Fibroblast of skin of abdomen (primary cell): ENCODE data around the gene SPTBN1.
"Not testable (repeated sequence)": the region's sequence is repeated elsewhere in the genome, so short reads cannot be mapped to it uniquely, and the experiment has no call there.

Experiments
- DNase-seq: peaks from one replicate; pipeline ENCODE4 v3.0.0-alpha.2; 2013

Gene SPTBN1

GRCh38 chr2:54471221-54471711 is 15.1 kb downstream of the SPTBN1 start:
- DNase-seq, result peak; percentile 87

DNA sequence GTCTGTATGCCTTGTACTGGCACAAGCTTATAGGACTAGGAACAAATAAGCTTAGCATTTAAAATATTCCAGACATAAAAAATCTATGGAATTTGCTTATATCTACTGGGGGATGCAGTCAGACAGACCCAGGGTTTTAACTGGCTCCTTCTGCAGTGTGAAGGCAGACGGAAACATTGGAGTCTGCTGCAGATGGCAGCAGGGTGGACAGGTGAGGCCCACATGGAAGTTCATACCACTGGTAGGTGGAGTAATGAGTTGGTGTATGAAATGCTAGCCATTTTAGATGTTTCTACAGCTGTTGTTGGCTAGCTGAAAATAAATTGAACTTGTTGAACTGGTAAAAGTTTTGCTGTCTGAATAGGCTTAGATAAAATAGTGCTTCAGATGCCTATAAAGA is 17.7 kb downstream of the SPTBN1 start:
- peak; percentile 66 for DNase-seq

DNA sequence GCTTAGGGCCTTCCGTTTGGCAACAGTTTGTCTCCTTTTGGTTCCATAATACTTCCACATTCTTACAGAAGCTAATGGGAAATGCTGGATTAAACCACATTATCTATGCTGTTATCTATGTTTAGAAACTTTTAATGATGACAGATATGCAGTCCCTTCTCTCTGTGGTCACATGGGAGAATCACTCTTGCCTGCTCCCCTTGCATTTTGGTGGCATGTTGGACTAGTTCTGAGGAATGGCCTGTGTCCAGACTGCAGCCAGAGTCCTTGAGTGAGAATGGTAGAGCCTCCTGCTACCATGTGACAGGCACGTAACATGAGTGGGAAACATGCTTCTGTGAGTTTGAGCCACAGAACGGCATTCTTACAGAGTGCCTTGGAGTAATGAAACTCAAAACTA is 19.2 kb downstream of the SPTBN1 start:
- DNase-seq, result no peak

DNA sequence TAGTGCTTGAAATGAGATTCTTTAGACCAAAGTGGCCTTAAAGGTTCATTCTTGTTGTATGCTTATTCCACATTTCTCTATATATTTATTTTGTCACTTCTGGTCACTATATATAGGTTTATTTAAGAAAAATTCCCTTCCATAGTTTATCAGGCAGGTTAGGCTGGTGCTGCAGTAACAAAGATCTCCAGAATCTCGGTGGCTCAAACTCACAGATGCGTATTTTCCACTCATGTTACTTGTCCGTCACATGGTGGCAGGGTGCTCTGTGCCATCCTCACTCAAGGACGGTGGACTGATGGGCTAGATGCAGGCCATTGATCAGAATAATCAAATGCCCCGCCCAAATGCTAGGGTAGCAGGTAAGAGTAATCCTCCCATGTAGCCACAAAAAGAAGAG is 19.8 kb downstream of the SPTBN1 start:
- DNase-seq, result no peak

GRCh38 chr2:54476852-54477251 is 20.7 kb downstream of the SPTBN1 start:
- no peak for DNase-seq

GRCh38 chr2:54477896-54478295 is 21.8 kb downstream of the SPTBN1 start:
- no peak for DNase-seq

DNA sequence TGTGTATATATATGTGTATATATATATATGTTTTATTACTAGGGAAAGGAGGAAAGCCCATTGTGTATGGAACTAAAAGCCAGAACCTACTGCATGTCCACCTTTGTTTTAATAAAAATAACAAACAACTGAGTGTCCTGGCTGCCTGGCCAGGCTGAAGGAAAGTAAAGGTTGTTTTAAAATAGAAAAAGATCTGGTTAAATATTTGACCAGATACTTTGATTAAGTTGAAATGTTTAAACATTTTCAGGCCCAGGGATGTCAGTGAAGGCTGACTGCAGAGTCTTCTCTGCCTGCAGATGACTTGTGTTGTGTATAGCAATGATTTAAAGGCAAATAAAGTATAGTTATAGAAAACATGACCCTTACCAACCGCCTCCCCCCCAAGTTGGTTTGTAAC is 22.8 kb downstream of the SPTBN1 start:
- no peak for DNase-seq

- DNase-seq, result no peak
Measured at GRCh38 chr2:54479424-54479823, 23.3 kb downstream of the SPTBN1 start.

GRCh38 chr2:54480025-54480424 is 23.9 kb downstream of the SPTBN1 start:
- DNase-seq, result no peak

DNA sequence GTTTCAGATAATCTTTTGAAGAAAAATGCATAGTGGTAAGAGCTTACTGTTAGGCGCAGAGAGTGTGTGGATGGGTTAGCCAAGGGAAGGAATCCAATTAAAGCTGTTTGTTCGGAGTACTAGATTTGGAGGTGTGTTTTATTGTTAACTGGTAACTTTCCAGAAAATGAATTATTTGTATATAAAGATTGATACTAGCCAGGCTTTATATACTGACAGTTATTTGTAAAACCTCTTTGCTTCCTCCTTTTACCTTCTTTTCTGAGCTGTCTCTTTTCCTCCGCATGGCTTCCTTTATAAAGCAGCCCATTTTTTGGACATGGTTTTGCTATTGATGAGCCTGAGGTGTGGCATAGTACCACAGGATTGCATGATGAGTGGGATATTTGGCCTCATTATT is 25.6 kb downstream of the SPTBN1 start:
- no peak for DNase-seq

DNA sequence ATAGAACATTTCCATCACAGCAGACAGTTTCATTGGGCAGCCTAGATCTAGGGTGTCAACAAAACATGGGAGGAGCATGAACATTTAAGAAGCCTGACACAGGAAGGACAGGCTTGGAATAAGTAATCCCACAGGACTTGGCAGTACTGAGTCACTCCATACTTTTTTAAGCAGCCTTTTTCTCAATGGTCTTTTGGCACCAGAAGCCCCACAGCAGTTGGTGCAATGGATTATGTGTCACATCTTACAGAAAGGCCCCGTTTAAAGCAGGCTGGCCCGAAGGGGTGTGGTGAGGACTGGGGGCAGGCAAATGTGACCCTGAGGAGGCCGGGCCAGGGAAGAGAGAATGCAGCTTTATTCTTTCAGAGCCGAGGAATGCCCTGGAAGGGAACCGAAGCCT is 26.6 kb downstream of the SPTBN1 start:
- peak; percentile 71 for DNase-seq

DNA sequence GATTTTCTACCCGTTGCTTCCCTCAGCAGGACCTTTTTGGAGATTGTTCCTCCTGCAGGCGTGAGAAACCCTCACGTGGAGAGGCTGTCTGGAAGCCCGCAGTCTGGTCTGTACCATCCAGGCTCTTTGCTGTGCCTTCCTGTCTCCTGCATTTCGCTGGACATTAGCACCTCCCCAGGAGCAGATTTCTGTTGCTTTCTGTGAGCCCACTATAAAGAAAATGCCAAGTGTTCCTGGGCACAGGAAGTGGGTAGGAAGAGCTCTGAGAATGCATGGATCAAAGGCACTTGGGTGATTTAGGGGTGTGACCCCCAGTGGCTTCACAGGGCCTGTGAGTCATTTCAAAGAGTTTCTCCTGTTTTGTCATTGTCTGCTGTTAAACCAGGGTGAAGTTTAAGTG is 27.3 kb downstream of the SPTBN1 start:
- peak; percentile 65 for DNase-seq

GRCh38 chr2:54485756-54486155 is 29.6 kb downstream of the SPTBN1 start:
- not testable (repeated sequence) for DNase-seq

DNA sequence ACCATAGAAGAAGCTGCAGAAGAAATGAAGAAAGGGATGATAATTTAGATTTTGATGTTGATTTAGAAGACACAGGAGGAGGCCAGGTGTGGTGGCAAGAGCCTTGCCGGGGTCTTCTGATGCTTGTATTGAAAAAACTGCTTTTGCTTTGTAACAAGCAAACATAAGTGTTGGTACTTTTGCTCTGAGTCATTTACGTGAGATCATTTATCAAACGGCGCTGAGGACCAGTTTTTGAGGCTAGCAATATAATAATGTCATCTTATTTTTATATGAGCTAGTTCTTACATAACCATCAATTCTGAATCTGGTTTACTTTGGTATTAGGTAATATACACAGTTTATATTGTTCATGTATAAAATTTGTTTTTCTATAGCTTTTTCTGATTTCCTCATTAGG is 30.6 kb downstream of the SPTBN1 start:
- no peak for DNase-seq

GRCh38 chr2:54490863-54491262 is 34.7 kb downstream of the SPTBN1 start:
- no peak for DNase-seq

GRCh38 chr2:54492335-54492734 is 36.2 kb downstream of the SPTBN1 start:
- DNase-seq, result no peak

DNA sequence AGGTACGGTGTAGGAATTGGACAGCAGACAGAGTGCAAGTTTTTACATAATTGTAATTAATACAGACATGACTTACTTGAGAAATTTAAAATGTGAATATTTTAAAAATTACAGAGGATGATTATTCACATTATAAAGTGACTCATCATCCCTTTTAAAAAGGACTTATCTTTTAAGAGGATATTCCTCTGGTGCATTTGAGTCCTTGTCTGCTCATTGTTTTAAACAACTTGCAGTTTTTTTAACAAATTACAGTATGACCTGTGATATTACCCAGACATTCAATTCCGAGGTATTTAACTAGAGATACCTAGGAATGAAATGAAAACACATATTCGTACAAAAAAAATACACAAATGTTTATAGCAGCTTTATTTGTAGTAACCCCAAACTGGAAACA is 38.0 kb downstream of the SPTBN1 start:
- DNase-seq, result no peak

DNA sequence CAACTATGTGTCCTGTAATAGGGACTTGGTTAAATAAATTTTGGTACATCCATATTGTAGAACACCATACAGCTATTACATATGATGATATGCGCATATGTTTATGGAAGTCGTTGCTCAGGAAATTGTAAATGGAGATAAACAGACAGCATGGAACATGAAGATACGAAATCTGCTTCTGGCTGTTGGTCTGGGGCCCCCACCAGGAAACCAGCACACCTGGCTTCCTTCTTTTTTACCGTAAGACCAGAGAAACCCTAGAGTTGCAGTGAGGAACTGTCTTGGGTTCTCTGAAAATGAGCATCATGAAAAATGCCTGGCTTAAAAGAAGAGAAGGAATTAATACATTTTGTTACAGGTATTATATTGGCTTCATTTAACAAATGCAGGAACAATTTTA is 40.8 kb downstream of the SPTBN1 start:
- DNase-seq, result no peak

DNA sequence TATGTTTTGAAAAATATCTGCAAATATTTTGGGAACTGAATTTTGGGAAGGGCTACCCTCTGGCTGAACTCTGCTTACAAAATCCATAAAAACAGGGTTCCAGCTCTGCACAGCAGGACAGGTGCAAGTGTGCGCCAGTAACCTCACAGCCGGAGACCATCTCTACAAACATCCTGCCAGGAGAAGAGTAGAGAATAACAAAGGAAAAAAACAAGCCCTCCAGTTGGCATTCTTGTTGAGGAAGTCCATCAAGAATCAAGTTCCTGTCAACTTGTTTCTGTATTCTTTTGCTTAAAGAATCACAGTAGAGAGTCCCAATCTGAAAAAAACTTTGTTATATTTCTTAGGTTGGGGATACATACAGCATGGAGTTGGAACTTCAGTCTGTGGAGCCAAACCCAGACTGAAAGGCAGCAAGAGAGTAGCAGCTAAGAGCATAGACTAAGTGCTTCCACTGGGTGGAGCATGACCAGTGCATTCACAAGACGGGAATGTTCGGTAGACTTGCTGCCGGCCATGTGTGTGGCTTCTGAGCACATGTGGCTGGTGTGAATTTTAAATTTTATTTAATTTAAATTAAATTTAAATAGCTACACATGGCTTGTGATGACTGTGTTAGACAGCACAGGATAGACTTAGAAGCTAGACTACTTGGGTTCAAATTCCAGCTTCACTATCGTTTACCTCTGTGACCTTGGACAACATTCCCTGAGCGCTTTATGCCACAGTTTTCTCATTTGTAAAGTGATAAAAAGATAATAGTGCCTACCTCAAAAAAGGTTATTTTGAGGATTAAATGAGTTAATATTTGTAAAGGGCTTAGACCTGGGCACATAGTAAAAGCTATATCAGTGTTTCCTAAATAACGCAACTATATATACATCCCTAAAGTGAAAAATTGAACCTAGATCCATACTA is 41.9 kb downstream of the SPTBN1 start:
- peak; percentile 47 for DNase-seq

DNA sequence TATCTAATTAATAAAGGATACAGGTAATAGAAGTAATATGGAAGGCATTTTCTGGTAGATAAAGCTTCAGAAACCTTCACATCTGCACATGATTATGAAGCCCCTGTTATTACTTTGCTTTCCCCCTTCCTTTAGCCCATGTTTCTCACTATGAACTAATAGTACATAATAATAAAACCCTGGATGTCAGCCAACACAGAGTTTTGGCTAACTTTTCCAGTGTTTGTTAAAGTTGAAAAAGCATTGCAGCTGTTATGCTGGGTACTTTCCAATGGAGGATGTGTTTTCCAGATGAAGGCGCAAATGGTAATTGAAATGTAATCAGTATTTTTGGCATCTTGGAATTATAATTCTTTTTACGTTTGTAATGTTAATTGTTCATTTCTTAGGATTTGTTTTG is 43.5 kb downstream of the SPTBN1 start:
- DNase-seq, result no peak

GRCh38 chr2:54500404-54501205 is 44.5 kb downstream of the SPTBN1 start:
- no peak for DNase-seq

- DNase-seq, result no peak
Measured at GRCh38 chr2:54502731-54503130, 46.6 kb downstream of the SPTBN1 start.

DNA sequence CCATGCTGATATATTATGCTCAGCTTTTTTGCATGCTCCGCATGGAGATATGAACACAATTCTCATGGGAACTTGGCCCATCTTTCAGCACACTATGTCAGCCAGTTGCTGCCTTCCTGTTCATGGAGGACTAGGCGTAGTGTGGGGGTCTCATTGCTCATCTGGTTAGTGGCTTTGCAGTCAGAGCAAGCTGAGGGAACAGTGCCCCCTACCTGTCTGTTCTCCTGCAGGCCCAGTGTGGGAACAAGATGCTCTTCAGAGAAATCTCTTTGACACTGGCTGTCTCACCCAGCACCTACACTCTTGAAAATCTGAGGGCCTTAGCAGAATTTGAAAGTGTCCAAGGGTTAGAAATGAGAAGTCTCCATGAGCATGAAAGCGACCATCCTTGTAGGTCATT is 47.1 kb downstream of the SPTBN1 start:
- no peak for DNase-seq

DNA sequence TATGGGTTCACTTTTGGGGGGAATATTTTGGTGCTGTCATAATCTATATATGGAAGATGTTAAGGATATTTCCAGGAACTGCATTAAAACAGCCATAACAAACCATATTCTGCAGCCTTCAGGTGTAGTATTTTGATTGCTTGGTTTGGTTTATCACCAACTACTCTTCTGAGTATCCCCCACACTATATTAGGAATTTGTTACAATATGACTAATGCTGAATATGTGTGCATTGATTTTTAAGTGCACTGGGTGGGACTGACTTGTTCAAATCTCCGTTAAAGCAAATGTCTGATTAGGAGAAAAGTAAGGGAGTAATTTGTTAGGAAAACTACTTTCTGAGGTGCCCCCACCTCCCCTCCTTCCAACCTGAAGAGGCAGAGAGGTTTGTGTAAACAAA is 47.7 kb downstream of the SPTBN1 start:
- DNase-seq, result no peak
